ENCODE measurements around the gene AEBP1. TPM values are rescaled to one million over a fixed set of nuclear protein-coding genes. Genes with fewer than 3 reads are reported as not detected.

AEBP1 gene
- total RNA-seq, 1 donor from 2014 or later, result 272 TPM

GRCh38 chr7:44152971-44153947, 49.1 kb downstream of the AEBP1 start:
- no peak for ATAC-seq
- intact Hi-C loops (cut with DNase I), result no loop called here

GRCh38 chr7:44153948-44154335, 49.8 kb downstream of the AEBP1 start:
- intact Hi-C loops (cut with DNase I), result no loop called here
- DNase-seq, result no peak
- Histone ChIP-seq H3K4me1 (no peaks in the 10 kb centered on the region), H3K4me3 (no peak overlapping the region), H3K27me3 (no peaks in the 10 kb centered on the region), H3K27ac (no peak overlapping the region), H3K9me3 (no peaks in the 10 kb centered on the region), H3K36me3 (no peaks in the 10 kb centered on the region)
- no peak for ATAC-seq
- no peak for TF ChIP-seq CTCF (IDR thresholded peaks at IDR 0.05)

More at GRCh38 chr7:44152971-44153947, 49.1 kb downstream of the AEBP1 start:
- Histone ChIP-seq H3K27me3 (no peaks in the 10 kb centered on the region), H3K4me3 (no peak overlapping the region), H3K27ac (no peak overlapping the region), H3K9me3 (no peaks in the 10 kb centered on the region), H3K36me3 (no peaks in the 10 kb centered on the region), H3K4me1 (no peaks in the 10 kb centered on the region)
- no peak for TF ChIP-seq CTCF (IDR thresholded peaks at IDR 0.05)
- DNase-seq, result no peak

- ATAC-seq (no peak), DNase-seq (no peak)
- H3K9me3 ChIP-seq, result no peaks in the 10 kb centered on the region
- no peaks in the 10 kb centered on the region for H3K4me1 ChIP-seq
- no peak for TF ChIP-seq CTCF (IDR thresholded peaks at IDR 0.05)
- no peaks in the 10 kb centered on the region for H3K27me3 ChIP-seq
- H3K27ac ChIP-seq, result no peak overlapping the region
- no peaks in the 10 kb centered on the region for H3K36me3 ChIP-seq
- intact Hi-C loops (cut with DNase I), result no loop called here
- H3K4me3 ChIP-seq, result no peak overlapping the region
Measured at GRCh38 chr7:44154703-44155102, 50.6 kb downstream of the AEBP1 start.

- TF ChIP-seq CTCF (IDR thresholded peaks at IDR 0.05), result no peak
- H3K36me3 ChIP-seq, result no peaks in the 10 kb centered on the region
- H3K9me3 ChIP-seq, result no peaks in the 10 kb centered on the region
- no peak overlapping the region for H3K27ac ChIP-seq
- intact Hi-C loops (cut with DNase I), result no loop called here
- DNase-seq, result no peak
- ATAC-seq, result no peak
- no peaks in the 10 kb centered on the region for H3K27me3 ChIP-seq
- H3K4me1 ChIP-seq, result no peaks in the 10 kb centered on the region
- H3K4me3 ChIP-seq, result no peak overlapping the region
Measured at GRCh38 chr7:44155191-44156185, 51.3 kb downstream of the AEBP1 start.

- Histone ChIP-seq H3K36me3 (no peaks in the 10 kb centered on the region), H3K9me3 (no peaks in the 10 kb centered on the region), H3K27me3 (no peaks in the 10 kb centered on the region), H3K4me3 (no peak overlapping the region), H3K27ac (no peak overlapping the region), H3K4me1 (no peaks in the 10 kb centered on the region)
- no peak for DNase-seq
- intact Hi-C loops (cut with DNase I), result no loop called here
- no peak for ATAC-seq
- TF ChIP-seq CTCF (IDR thresholded peaks at IDR 0.05), result no peak
Measured at GRCh38 chr7:44156453-44157010, 52.4 kb downstream of the AEBP1 start.

All from upper lobe of right lung (tissue), 1 donor.